Cardiac muscle cell (in vitro differentiated cells and primary cell): ENCODE measurements around the gene GMPS. TPM values are rescaled to one million over a fixed set of nuclear protein-coding genes. Genes with fewer than 3 reads are reported as not detected.
"Not testable (repeated sequence)": the region's sequence is repeated elsewhere in the genome, so short reads cannot be mapped to it uniquely, and the experiment has no call there.

Experiments used
- DNase-seq, 2 donors: peaks; one replicate each; pipeline versions ENCODE4 v3.0.0 to v3.0.0-alpha.2; 2010 to 2017; ENCODE audit warnings: low read depth in 1 of 2, low spot score in 1 of 2
- H3K27ac ChIP-seq: fragments of 200-600 bp; sonication (generic); 2 replicates; pipeline ENCODE4 v1.5.1; 2016
- H3K27me3 ChIP-seq: fragments of 200-600 bp; sonication (generic); 2 replicates; pipeline ENCODE4 v1.6.0; 2016; ENCODE audit warnings: control low read depth
- H3K36me3 ChIP-seq: fragments of 200-600 bp; sonication (generic); 2 replicates; pipeline ENCODE4 v1.5.1; 2016; ENCODE audit warnings: control low read depth
- H3K4me1 ChIP-seq: fragments of 200-600 bp; sonication (generic); 2 replicates; pipeline ENCODE4 v1.8.1; 2017; ENCODE audit warnings: low read depth, mild to moderate bottlenecking, mixed run types
- H3K4me3 ChIP-seq: fragments of 200-600 bp; sonication (generic); 2 replicates; pipeline ENCODE4 v1.5.1; 2016; ENCODE audit warnings: mild to moderate bottlenecking
- H3K9me3 ChIP-seq: fragments of 200-600 bp; sonication (generic); 2 replicates; pipeline ENCODE4 v1.5.1; 2017; ENCODE audit warnings: low read depth, mild to moderate bottlenecking, control low read depth
- polyA plus RNA-seq: library from polyadenylated mRNA; unstranded; fragments of >200 nt; fragmentation: Nextera tagmentation; extraction: Ambion mirVana; gene quantifications from 2 replicates; pipeline ENCODE4 v1.2.1, GENCODE V29; 2016
- total RNA-seq: library from RNA; depleted of rRNA; stranded (reverse); fragments of >200 nt; gene quantifications from 2 replicates; pipeline ENCODE4 v1.2.3, GENCODE V29; 2016
- TF ChIP-seq, protein P1 (sequence below): IDR thresholded peaks from 2 replicates; pipeline ENCODE4 v1.5.1; 2012; ENCODE audit warnings: low read depth, mild to moderate bottlenecking, low read length

Gene GMPS
- total and polyA plus RNA-seq, 2 experiments from 2014 or later = 44.9 to 83.1 TPM

DNA sequence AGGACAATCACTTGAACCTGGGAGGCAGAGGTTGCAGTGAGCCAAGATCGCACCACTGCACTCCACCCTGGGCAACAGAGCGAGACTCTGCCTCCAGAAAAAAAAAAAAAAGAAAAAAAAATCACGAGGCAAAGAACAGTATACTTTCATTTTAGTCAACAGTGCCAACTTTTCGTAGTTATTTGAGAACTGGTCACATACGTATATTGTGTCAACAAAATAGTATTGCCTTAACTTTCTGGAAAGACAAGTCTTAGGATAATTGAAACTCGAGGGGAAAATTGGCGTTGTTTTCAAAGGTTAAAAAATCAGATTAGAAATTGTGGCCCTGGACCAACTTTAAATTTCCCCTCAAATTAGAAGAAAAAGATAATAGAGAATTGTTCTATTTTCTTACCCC lies 13.8 kb downstream of the GMPS start:
- Histone ChIP-seq H3K4me1 (no peaks in the 10 kb centered on the region), H3K27ac (no peak overlapping the region), H3K36me3 (no peaks in the 10 kb centered on the region), H3K9me3 (no peaks in the 10 kb centered on the region), H3K4me3 (no peak overlapping the region), H3K27me3 (no peaks in the 10 kb centered on the region)
- TF ChIP-seq, protein P1, sequence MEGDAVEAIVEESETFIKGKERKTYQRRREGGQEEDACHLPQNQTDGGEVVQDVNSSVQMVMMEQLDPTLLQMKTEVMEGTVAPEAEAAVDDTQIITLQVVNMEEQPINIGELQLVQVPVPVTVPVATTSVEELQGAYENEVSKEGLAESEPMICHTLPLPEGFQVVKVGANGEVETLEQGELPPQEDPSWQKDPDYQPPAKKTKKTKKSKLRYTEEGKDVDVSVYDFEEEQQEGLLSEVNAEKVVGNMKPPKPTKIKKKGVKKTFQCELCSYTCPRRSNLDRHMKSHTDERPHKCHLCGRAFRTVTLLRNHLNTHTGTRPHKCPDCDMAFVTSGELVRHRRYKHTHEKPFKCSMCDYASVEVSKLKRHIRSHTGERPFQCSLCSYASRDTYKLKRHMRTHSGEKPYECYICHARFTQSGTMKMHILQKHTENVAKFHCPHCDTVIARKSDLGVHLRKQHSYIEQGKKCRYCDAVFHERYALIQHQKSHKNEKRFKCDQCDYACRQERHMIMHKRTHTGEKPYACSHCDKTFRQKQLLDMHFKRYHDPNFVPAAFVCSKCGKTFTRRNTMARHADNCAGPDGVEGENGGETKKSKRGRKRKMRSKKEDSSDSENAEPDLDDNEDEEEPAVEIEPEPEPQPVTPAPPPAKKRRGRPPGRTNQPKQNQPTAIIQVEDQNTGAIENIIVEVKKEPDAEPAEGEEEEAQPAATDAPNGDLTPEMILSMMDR = no peak
- no peak for DNase-seq

GRCh38 chr3:155885292-155885691 lies 14.8 kb downstream of the GMPS start:
- TF ChIP-seq, protein P1 = no peak
- Histone ChIP-seq H3K9me3 (no peaks in the 10 kb centered on the region), H3K27me3 (no peaks in the 10 kb centered on the region), H3K27ac (no peak overlapping the region), H3K4me3 (no peak overlapping the region), H3K4me1 (peaks cover 9% of the 10 kb centered on the region), H3K36me3 (no peaks in the 10 kb centered on the region)
- no peak for DNase-seq

DNA sequence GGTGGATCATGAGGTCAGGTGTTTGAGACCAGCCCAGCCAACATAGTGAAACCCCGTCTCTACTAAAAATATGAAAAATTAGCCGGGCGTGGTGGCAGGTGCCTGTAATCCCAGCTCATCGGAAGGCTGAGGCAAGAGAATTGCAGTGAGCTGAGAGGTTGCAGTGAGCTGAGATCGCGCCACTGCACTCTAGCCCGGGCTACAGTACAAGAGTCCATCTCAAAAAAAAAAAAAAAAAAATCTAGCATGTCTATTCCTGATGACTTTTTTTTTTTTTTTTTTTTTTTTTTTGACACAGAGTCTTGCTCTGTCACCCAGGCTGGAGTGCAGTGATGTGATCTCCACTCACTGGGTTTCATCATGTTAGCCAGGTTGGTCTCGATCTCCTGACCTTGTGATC lies 15.9 kb downstream of the GMPS start:
- H3K36me3 ChIP-seq, H3K9me3 ChIP-seq, H3K27me3 ChIP-seq, H3K27ac ChIP-seq, DNase-seq, H3K4me3 ChIP-seq: not testable (repeated sequence)
- H3K4me1 ChIP-seq = peaks cover 12% of the 10 kb centered on the region

GRCh38 chr3:155886915-155887314 lies 16.5 kb downstream of the GMPS start:
- no peak for DNase-seq
- no peaks in the 10 kb centered on the region for H3K36me3 ChIP-seq
- H3K4me1 ChIP-seq = peaks cover 12% of the 10 kb centered on the region
- no peaks in the 10 kb centered on the region for H3K27me3 ChIP-seq
- H3K9me3 ChIP-seq = no peaks in the 10 kb centered on the region
- TF ChIP-seq, protein P1 = no peak
- H3K27ac ChIP-seq = no peak overlapping the region
- H3K4me3 ChIP-seq = no peak overlapping the region

DNA sequence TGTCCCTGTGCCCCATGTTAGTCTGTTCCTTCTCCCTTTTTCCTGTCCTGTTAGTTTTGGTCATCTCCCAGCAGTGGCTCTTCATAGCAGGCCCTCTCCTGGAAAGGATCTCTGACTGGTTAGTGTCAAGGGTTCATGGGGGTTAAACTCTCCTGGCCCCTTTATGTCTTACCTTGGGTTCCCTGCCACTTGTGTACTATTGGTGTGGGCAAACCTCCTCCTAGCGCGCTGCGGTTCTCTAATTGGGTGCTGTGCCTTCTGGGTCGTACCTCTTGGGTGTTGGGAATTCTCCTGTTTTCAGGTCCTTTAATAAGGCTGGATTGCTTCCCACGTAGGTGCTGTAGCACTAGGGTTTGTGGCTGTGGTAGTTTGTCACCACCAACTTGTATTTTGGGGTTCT lies 18.8 kb downstream of the GMPS start:
- peaks cover 7% of the 10 kb centered on the region for H3K36me3 ChIP-seq
- TF ChIP-seq, protein P1 = no peak
- DNase-seq = no peak
- H3K4me1 ChIP-seq = peaks cover 12% of the 10 kb centered on the region
- H3K4me3 ChIP-seq = no peak overlapping the region
- H3K27ac ChIP-seq = peak overlapping the region; percentile 12
- H3K27me3 ChIP-seq = no peaks in the 10 kb centered on the region
- H3K9me3 ChIP-seq = no peaks in the 10 kb centered on the region

DNA sequence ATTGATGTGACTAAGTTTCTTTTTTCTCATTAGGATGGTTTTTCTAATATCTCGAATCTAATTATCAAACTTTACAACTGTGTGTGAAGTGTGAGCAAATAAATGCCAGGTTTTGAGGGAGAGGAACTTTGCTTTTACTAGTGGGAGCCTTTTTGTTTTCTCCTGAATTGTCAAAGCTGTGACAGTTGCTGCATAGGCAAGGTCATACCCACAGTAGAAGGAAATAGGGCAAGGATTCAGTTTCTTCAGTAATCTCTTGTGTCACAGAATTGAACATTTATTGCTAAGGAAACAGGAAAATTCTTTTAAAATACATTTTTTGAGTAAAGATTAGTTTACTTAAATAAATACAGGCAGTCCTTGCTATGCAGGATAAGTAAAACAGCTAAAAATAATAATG lies 19.5 kb downstream of the GMPS start:
- H3K27ac ChIP-seq = peak overlapping the region; percentile 29
- H3K4me1 ChIP-seq = peaks cover 12% of the 10 kb centered on the region
- DNase-seq = no peak
- no peak overlapping the region for H3K4me3 ChIP-seq
- no peaks in the 10 kb centered on the region for H3K27me3 ChIP-seq
- H3K9me3 ChIP-seq = no peaks in the 10 kb centered on the region
- TF ChIP-seq, protein P1 = no peak
- peaks cover 13% of the 10 kb centered on the region for H3K36me3 ChIP-seq
